GM12892 (cell line): ENCODE results near the gene MYO5B.

Experiments
- POLR2A ChIP-seq: IDR thresholded peaks from 2 replicates; pipeline ENCODE4 v1.6.1; 2011; ENCODE audit warnings: low read depth, low read length, control low read depth
- POLR2AphosphoS5 ChIP-seq: IDR thresholded peaks from 2 replicates; pipeline ENCODE4 v1.6.1; 2011; ENCODE audit warnings: low read depth, low read length, control low read depth

DNA sequence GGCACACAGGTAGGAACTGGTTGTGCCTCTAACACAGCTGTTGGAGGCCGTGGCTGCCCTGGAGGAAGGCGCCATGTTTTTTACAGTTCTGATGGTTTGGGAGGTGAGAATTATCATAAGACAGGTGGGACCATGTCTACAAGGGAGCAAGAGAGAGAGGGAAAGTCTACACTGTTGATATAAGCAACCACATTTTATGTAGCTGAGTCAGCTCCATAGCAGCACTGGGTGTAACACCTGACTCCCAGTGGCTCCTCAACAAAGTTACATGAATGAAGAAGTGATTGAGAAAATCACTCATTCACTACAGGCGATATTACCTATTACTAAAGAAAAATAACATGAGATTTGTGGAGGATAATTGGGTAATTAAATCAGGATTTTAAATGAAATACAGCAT, 340.3 kb downstream of the MYO5B start:
- TF ChIP-seq POLR2AphosphoS5 (no peak), POLR2A (no peak)
